IMR-90 (cell line): Measurements from ENCODE around the gene HLA-DQA1. TPM values are rescaled to one million over a fixed set of nuclear protein-coding genes. Genes with fewer than 3 reads are reported as not detected.

Source experiments
- ATAC-seq: fragments of 200-7000 bp; cut with Tn5 transposase; 2 replicates; pipeline ENCODE4 v1.9.1; 2020; ENCODE audit warnings: low read depth, mild to moderate bottlenecking, moderate library complexity
- BruUV-seq: library from RNA; stranded (reverse); fragments of 400-500 nt; replicated peaks from 2 replicates; lab custom pipeline; 2021; lab: Mats Ljungman, UMichigan
- CTCF ChIA-PET: fragments of 300-600 bp; formaldehyde crosslinking; extraction: SDS; loops from one replicate; lab custom pipeline; 2021; ENCODE audit warnings: antibody characterized with exemption; lab: Yijun Ruan, JAX
- POLR2A ChIA-PET: fragments of 300-600 bp; sonication (Branson Sonifier 250); formaldehyde crosslinking; loops from one replicate; lab custom pipeline; 2022; ENCODE audit warnings: antibody characterized with exemption; ENCODE audit not compliant: unreplicated experiment; lab: Charles Lee
- DNase-seq: peaks from one replicate; pipeline ENCODE4 v3.0.0; 2013
- H2AFZ ChIP-seq: replicated peaks from 2 replicates; pipeline ENCODE3; 2013; ENCODE audit warnings: low read length, mild to moderate bottlenecking; ENCODE audit not compliant: poor library complexity
- H2AK5ac ChIP-seq: 2 replicates; pipeline ENCODE4 v1.6.1; 2013; ENCODE audit warnings: low read depth, low read length, inconsistent platforms
- H2AK9ac ChIP-seq: replicated peaks from 2 replicates; pipeline ENCODE3; 2013; ENCODE audit warnings: mild to moderate bottlenecking, low read depth, low read length, moderate library complexity; ENCODE audit not compliant: poor library complexity
- H2BK120ac ChIP-seq: 2 replicates; pipeline ENCODE4 v1.6.1; 2013; ENCODE audit warnings: low read depth, low read length, inconsistent platforms
- H2BK15ac ChIP-seq: 3 replicates; pipeline ENCODE4 v1.6.1; 2013; ENCODE audit warnings: low read depth, low read length, inconsistent platforms
- H2BK20ac ChIP-seq: 2 replicates; pipeline ENCODE4 v1.6.1; 2013; ENCODE audit warnings: low read depth, mild to moderate bottlenecking, inconsistent platforms, low read length, moderate library complexity
- H2BK5ac ChIP-seq: 2 replicates; pipeline ENCODE4 v1.6.1; 2013; ENCODE audit warnings: mild to moderate bottlenecking, low read depth, low read length, inconsistent platforms; ENCODE audit not compliant: poor library complexity, severe bottlenecking
- H3K14ac ChIP-seq: replicated peaks from 2 replicates; pipeline ENCODE4 v1.6.1; 2013; ENCODE audit warnings: low read depth, low read length, inconsistent platforms
- H3K18ac ChIP-seq: 2 replicates; pipeline ENCODE4 v1.6.1; 2013; ENCODE audit warnings: low read depth, low read length, control low read depth
- H3K23ac ChIP-seq: 2 replicates; pipeline ENCODE4 v1.6.1; 2013; ENCODE audit warnings: low read depth, low read length, inconsistent platforms
- H3K27ac ChIP-seq: 2 replicates; pipeline ENCODE4 v1.5.1; 2013; ENCODE audit warnings: mild to moderate bottlenecking, control low read depth, low read length; ENCODE audit not compliant: insufficient read depth
- H3K27me3 ChIP-seq: 2 replicates; pipeline ENCODE4 v1.6.1; 2013; ENCODE audit warnings: low read length; ENCODE audit not compliant: control insufficient read depth, insufficient read depth
- H3K36me3 ChIP-seq: 2 replicates; pipeline ENCODE4 v1.6.1; 2013; ENCODE audit warnings: low read length, mixed read lengths; ENCODE audit not compliant: control insufficient read depth, insufficient read depth
- H3K4ac ChIP-seq: 2 replicates; pipeline ENCODE4 v1.6.1; 2013; ENCODE audit warnings: low read depth, low read length, inconsistent platforms
- H3K4me1 ChIP-seq: 2 replicates; pipeline ENCODE4 v1.6.1; 2013; ENCODE audit warnings: low read length, mixed read lengths; ENCODE audit not compliant: control insufficient read depth, insufficient read depth
- H3K4me2 ChIP-seq: 2 replicates; pipeline ENCODE4 v1.6.1; 2013; ENCODE audit warnings: low read depth, mild to moderate bottlenecking, control low read depth, low read length, moderate library complexity
- H3K4me3 ChIP-seq: 2 replicates; pipeline ENCODE4 v1.5.1; 2013; ENCODE audit warnings: low read depth, mild to moderate bottlenecking, control low read depth, low read length, moderate library complexity; ENCODE audit not compliant: insufficient read depth
- H3K56ac ChIP-seq: 2 replicates; pipeline ENCODE4 v1.6.1; 2013; ENCODE audit warnings: low read length, inconsistent platforms; ENCODE audit not compliant: insufficient read depth; ENCODE audit errors: extremely low read depth
- H3K79me1 ChIP-seq, 2 experiments: 2 replicates each; pipeline ENCODE4 v1.6.1; 2013; ENCODE audit warnings: low read length in 2 of 2, inconsistent platforms in 1 of 2, low read depth in 1 of 2
- H3K9ac ChIP-seq: 2 replicates; pipeline ENCODE4 v1.6.1; 2013; ENCODE audit warnings: low read depth, low read length, control low read depth
- H3K9me1 ChIP-seq: 2 replicates; pipeline ENCODE4 v1.6.1; 2013; ENCODE audit warnings: low read length, inconsistent platforms; ENCODE audit not compliant: insufficient read depth
- H3K9me3 ChIP-seq: 2 replicates; pipeline ENCODE4 v1.6.1; 2013; ENCODE audit warnings: low read length; ENCODE audit not compliant: control insufficient read depth, insufficient read depth
- H4K20me1 ChIP-seq: 2 replicates; pipeline ENCODE4 v1.6.1; 2013; ENCODE audit warnings: low read length, inconsistent platforms; ENCODE audit not compliant: insufficient read depth
- H4K5ac ChIP-seq: 2 replicates; pipeline ENCODE4 v1.6.1; 2013; ENCODE audit warnings: mild to moderate bottlenecking, low read depth, low read length, control low read depth
- H4K8ac ChIP-seq, 2 experiments: 2 replicates each; pipeline ENCODE4 v1.6.1; 2013; ENCODE audit warnings: low read depth in 2 of 2, low read length in 2 of 2, control low read depth in 1 of 2, inconsistent platforms in 1 of 2
- H4K91ac ChIP-seq: 2 replicates; pipeline ENCODE4 v1.6.1; 2013; ENCODE audit warnings: low read depth, low read length, inconsistent platforms; ENCODE audit not compliant: insufficient read depth
- RCOR1 ChIP-seq: IDR thresholded peaks from 2 replicates; pipeline ENCODE4 v1.6.1; 2012; ENCODE audit warnings: mild to moderate bottlenecking, low read length, improper control_type of control experiment; ENCODE audit not compliant: insufficient replicate concordance
- SMC3 ChIP-seq: fragments of 150-350 bp; IDR thresholded peaks from 2 replicates; pipeline ENCODE4 v1.6.1; 2016; ENCODE audit warnings: low read depth, mild to moderate bottlenecking, antibody characterized with exemption, low read length, moderate library complexity
- WGBS, 2 experiments: methylation state at CpG; one replicate each; pipeline versions ENCODE4 v1.1.5 to v1.1.7; 2013; ENCODE audit warnings: missing lambda C conversion rate in 2 of 2; ENCODE audit not compliant: insufficient read length in 1 of 2; ENCODE audit errors: extremely low coverage in 2 of 2; 5-methylcytosine and 5-hydroxymethylcytosine counted together
- dilution Hi-C: fragments of 300-500 bp; cut with HindIII; formaldehyde crosslinking; loops from one replicate; pipeline ENCODE4 v1.14.3; 2018; ENCODE audit warnings: low sequenced_read_pairs; ENCODE audit not compliant: unreplicated experiment
- in situ Hi-C: fragments of 300-500 bp; cut with MboI; formaldehyde crosslinking; loops from 3 replicates; pipeline ENCODE4 v1.14.3; 2019; ENCODE audit warnings: low sequenced_read_pairs, inconsistent platforms, mixed read lengths
- intact Hi-C: fragments of 100-400 bp; cut with micrococcal nuclease; formaldehyde crosslinking; loops from 2 replicates; pipeline ENCODE4 v1.10.0; 2022
- polyA plus RNA-seq, 3 experiments: library from polyadenylated mRNA; depleted of rRNA; stranded (reverse); fragments of >200 nt; gene quantifications; 2 replicates each; pipeline ENCODE4 v1.2.3, GENCODE V29; 2012; ENCODE audit warnings: low replicate concordance in 1 of 3
- total RNA-seq: library from RNA; depleted of rRNA; stranded (reverse); fragments of >200 nt; gene quantifications from 2 replicates; pipeline ENCODE4 v1.2.3, GENCODE V29; 2012

HLA-DQA1 gene
- total and polyA plus RNA-seq, 2 of the 4 experiments (the other 2 are of a cell fraction) = not detected

- Histone ChIP-seq H3K4me3 (no peak overlapping the region), H2BK5ac (no peak overlapping the region), H3K56ac (no peak overlapping the region), H2BK15ac (no peak overlapping the region), H3K4me1 (no peaks in the 10 kb centered on the region), H3K79me1 (no peaks in the 10 kb centered on the region), H3K9me1 (no peaks in the 10 kb centered on the region), H3K4ac (no peak overlapping the region), H4K5ac (no peak overlapping the region), H2AFZ (no peak overlapping the region), H3K9ac (no peak overlapping the region), H4K8ac (no peak overlapping the region), H2AK5ac (no peak overlapping the region), H3K4me2 (no peak overlapping the region), H2BK120ac (no peak overlapping the region), H3K27me3 (no peaks in the 10 kb centered on the region), H3K23ac (no peak overlapping the region), H3K27ac (no peak overlapping the region), H2AK9ac (no peak overlapping the region), H4K91ac (no peak overlapping the region), H3K18ac (no peak overlapping the region), H3K14ac (no peak overlapping the region), H2BK20ac (no peak overlapping the region), H4K20me1 (no peaks in the 10 kb centered on the region), H3K9me3 (no peaks in the 10 kb centered on the region), H3K36me3 (no peaks in the 10 kb centered on the region)
- intact Hi-C loops (no loop called here), dilution Hi-C loops (no loop called here), in situ Hi-C loops (no loop called here)
- TF ChIP-seq SMC3 (no peak), RCOR1 (no peak)
- POLR2A ChIA-PET = no interaction called here
- no peak for DNase-seq
- BruUV-seq = no TSS peak
- no CpG with 5 or more reads among the region's 3 CpGs for whole genome bisulfite sequencing, 2 experiments
- no peak for ATAC-seq
- CTCF ChIA-PET = no interaction called here
Observed at GRCh38 chr6:32684246-32684645, 47.0 kb downstream of the HLA-DQA1 start.
